ENCODE data around the gene DMP1.

GRCh38 chr4:87614292-87614890 is 35.7 kb upstream of the DMP1 start:
- TF ChIP-seq CTCF (IDR thresholded peaks at IDR 0.05) (no peak), POLR2A (IDR thresholded peaks at IDR 0.05) (no peak)
